Lower lobe of right lung (tissue), 2 donors: Measurements from ENCODE around the gene RDX. TPM values are rescaled to one million over a fixed set of nuclear protein-coding genes. Genes with fewer than 3 reads are reported as not detected.

ENCODE experiments used
- ATAC-seq, 2 donors: fragments of 200-7000 bp; cut with Tn5 transposase; one replicate each; pipeline ENCODE4 v1.9.1; 2020 to 2022; ENCODE audit warnings: mild to moderate bottlenecking in 2 of 2, moderate library complexity in 2 of 2
- DNase-seq: peaks from one replicate; pipeline ENCODE4 v3.0.0-alpha.2; 2020
- H3K27ac ChIP-seq: fragments of 200-600 bp; one replicate; pipeline ENCODE4 v1.8.0; 2022
- H3K27me3 ChIP-seq: fragments of 200-600 bp; one replicate; pipeline ENCODE4 v1.8.0; 2022; ENCODE audit warnings: low read depth
- H3K36me3 ChIP-seq: fragments of 200-600 bp; one replicate; pipeline ENCODE4 v1.8.0; 2022; ENCODE audit warnings: mild to moderate bottlenecking
- H3K4me1 ChIP-seq: fragments of 200-600 bp; one replicate; pipeline ENCODE4 v1.8.0; 2022
- H3K4me3 ChIP-seq: fragments of 200-600 bp; one replicate; pipeline ENCODE4 v1.8.0; 2022; ENCODE audit warnings: mild to moderate bottlenecking
- H3K9me3 ChIP-seq: fragments of 200-600 bp; one replicate; pipeline ENCODE4 v1.8.0; 2022
- intact Hi-C: fragments of 100-400 bp; cut with DNase I; formaldehyde crosslinking; loops from one replicate; pipeline ENCODE4 v1.11.0; 2022
- total RNA-seq: library from RNA; stranded (reverse); fragmentation: NEBNext Ultra II Directional; extraction: Animal tissue kit (Norgen Biotek cat#: 25700); gene quantifications from one replicate; pipeline ENCODE4 v1.2.1, GENCODE V29; 2021
- TF ChIP-seq, protein P1 (sequence below): fragments of 200-600 bp; IDR thresholded peaks from one replicate; pipeline ENCODE4 v1.8.0; 2022; ENCODE audit warnings: antibody characterized with exemption, mild to moderate bottlenecking
- donor health status: DM: no; HTN: yes; CAD: no; lungs with severe emphysema.

Gene RDX
- total RNA-seq, 1 donor from 2014 or later, result 152 TPM

DNA sequence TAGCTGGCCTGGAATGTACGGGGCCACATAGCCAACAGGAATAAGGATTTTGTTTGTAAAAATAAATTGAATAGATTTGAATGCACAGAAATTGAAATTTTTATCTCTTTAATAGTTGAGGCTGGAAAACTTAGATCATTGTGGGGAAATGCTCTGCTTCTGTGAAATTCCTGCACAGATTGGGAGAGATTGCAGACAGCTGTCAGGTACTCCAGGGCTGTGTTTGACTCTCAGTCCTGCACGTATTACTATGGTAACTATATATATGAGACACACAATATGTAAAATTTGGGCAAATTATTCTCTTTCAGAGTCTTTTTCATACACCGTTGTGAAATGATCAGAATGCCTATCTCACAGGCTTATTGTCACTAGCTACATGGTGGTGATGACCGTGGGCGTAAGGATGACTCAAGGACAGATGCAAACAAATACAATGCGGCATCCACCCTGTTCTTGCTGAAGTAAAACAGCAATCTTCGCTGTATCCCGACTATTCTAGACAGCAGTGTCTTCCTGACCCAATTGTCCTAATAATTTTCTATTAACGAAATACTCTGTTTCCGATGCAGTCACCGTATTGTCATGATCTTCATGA, 123.8 kb downstream of the RDX start:
- H3K9me3 ChIP-seq, result no peaks in the 10 kb centered on the region
- DNase-seq, result no peak

DNA sequence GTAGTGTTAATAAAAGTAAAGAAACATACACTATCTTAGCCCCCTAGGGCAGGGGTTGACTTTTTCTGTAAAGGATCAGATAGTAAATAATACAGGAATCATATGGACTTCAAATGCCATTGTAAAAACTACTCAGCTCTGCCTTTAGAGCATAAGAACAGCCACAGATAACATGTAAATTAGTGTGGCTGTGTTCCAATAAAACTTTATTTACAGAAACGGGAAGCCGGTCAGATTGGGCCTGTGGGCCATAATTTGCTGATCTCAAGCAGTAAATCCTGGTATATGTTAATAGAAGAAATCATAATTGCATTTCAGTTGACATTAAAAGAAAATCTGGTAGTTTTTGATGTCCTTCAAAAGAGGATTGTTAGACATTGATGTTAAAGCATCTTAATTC, 126.7 kb downstream of the RDX start:
- ATAC-seq, result no peak
- intact Hi-C loops, result no loop called here
- Histone ChIP-seq H3K4me3 (no peak overlapping the region), H3K36me3 (peaks cover 12% of the 10 kb centered on the region), H3K9me3 (no peaks in the 10 kb centered on the region), H3K27ac (no peak overlapping the region), H3K4me1 (peaks cover 11% of the 10 kb centered on the region), H3K27me3 (no peaks in the 10 kb centered on the region)
- DNase-seq, result no peak
- TF ChIP-seq, protein P1, sequence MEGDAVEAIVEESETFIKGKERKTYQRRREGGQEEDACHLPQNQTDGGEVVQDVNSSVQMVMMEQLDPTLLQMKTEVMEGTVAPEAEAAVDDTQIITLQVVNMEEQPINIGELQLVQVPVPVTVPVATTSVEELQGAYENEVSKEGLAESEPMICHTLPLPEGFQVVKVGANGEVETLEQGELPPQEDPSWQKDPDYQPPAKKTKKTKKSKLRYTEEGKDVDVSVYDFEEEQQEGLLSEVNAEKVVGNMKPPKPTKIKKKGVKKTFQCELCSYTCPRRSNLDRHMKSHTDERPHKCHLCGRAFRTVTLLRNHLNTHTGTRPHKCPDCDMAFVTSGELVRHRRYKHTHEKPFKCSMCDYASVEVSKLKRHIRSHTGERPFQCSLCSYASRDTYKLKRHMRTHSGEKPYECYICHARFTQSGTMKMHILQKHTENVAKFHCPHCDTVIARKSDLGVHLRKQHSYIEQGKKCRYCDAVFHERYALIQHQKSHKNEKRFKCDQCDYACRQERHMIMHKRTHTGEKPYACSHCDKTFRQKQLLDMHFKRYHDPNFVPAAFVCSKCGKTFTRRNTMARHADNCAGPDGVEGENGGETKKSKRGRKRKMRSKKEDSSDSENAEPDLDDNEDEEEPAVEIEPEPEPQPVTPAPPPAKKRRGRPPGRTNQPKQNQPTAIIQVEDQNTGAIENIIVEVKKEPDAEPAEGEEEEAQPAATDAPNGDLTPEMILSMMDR, result no peak

More for the DNA sequence above, 123.8 kb downstream of the RDX start:
- no peaks in the 10 kb centered on the region for H3K27me3 ChIP-seq
- H3K36me3 ChIP-seq, result no peaks in the 10 kb centered on the region
- ATAC-seq, result no peak
- TF ChIP-seq, protein P1, result no peak
- no peak overlapping the region for H3K4me3 ChIP-seq
- intact Hi-C loops, result no loop called here
- no peak overlapping the region for H3K27ac ChIP-seq
- peaks cover 11% of the 10 kb centered on the region for H3K4me1 ChIP-seq

DNA sequence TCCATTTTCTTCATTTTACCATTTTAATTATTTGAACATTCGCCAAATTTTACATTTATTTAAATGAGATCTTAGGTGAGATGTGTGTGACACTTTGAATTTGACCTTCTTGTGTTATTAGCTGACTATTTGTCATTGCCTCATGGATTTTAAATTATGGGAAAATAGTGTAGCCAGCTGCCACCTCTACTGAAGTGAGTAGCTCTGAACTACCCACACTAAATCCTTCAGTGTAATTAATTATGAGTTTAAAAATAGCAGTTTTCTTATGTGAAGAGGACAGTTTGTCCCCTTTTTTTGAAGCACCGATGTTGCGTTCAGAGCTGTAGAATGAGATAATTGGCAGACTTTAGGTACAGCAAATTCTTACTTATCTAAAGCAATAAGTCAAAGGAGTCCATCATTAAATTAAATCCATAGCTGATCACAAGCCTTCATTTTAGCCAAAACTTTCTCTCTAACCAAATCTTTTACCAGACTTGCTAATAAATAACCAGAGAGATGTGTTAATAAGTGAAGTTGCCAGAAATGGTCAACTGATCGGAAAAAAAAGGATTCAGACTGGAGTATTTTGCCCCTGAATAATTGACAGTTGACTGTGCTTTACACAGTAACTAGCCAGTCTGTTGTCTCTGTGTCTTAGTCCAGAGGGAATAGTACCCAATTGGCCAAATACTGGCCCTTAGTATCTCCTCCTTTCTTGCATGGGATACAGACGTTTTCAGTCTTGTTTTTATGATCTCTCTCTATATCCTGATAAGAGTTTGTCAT, 128.2 kb downstream of the RDX start:
- DNase-seq, result no peak
- Histone ChIP-seq H3K27ac (no peak overlapping the region), H3K4me3 (no peak overlapping the region), H3K9me3 (no peaks in the 10 kb centered on the region), H3K4me1 (no peaks in the 10 kb centered on the region), H3K27me3 (no peaks in the 10 kb centered on the region), H3K36me3 (peaks cover 18% of the 10 kb centered on the region)
- no peak for ATAC-seq
- TF ChIP-seq, protein P1, result no peak
- intact Hi-C loops, result no loop called here

DNA sequence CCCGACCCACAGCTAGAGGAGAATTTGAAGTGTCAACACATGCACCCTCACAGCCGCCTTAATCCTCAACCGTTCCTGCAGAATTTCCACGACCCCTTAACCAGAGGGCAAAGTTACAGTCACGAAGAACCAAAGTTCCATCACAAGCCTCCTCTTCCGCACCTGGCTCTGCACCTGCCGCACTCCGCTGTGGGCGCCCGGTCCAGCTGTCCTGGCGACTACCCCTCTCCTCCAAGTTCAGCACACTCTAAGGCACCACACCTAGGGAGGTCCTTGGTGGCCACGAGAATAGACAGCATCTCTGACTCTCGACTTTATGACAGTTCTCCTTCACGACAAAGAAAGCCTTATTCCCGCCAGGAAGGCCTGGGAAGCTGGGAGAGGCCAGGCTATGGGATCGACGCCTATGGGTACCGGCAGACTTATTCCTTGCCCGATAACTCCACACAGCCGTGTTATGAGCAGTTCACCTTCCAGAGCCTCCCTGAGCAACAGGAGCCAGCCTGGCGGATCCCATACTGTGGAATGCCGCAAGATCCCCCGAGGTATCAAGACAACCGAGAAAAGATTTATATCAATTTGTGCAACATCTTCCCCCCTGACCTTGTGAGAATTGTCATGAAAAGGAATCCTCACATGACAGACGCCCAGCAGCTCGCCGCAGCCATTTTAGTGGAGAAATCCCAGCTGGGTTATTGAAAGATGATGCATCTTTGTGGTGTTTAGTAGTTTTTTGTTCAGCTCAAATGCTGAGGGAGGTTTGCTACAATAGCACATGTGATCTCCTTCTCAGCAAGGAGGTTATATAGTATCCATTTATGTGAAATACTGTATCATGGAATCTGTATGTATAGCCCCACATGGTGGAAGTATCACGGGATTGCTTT, 131.1 kb downstream of the RDX start:
- no peaks in the 10 kb centered on the region for H3K27me3 ChIP-seq
- intact Hi-C loops, result no loop called here
- DNase-seq, result no peak

DNA sequence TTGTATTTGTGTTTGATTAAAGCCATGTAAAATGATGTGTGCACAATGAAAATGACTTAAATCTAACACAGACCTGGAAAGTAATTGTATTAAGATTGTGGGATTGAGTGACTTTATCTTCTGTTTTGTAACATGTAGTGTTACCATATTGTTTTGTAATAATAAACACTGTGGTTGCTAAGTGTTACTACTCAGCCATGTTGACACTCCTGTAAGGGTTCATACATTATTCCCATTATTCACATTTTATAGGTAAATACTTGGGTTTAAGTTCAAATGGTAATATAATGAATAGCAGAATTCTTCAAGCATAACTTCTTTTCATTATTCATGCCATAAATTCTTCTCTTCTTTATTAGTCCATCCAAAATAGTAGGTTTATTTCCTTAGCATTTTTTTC, 134.2 kb downstream of the RDX start:
- Histone ChIP-seq H3K4me1 (no peaks in the 10 kb centered on the region), H3K36me3 (peaks cover 32% of the 10 kb centered on the region), H3K9me3 (no peaks in the 10 kb centered on the region), H3K27me3 (no peaks in the 10 kb centered on the region), H3K4me3 (no peak overlapping the region), H3K27ac (no peak overlapping the region)
- intact Hi-C loops, result no loop called here
- ATAC-seq (peak in 1 of 2 donors; percentile 69), DNase-seq (no peak)
- TF ChIP-seq, protein P1, result no peak

More for the DNA sequence above, 131.1 kb downstream of the RDX start:
- TF ChIP-seq, protein P1, result no peak
- peak in 1 of 2 donors; percentile 30 for ATAC-seq
- no peak overlapping the region for H3K4me3 ChIP-seq
- H3K36me3 ChIP-seq, result peaks cover 23% of the 10 kb centered on the region
- no peaks in the 10 kb centered on the region for H3K9me3 ChIP-seq
- no peak overlapping the region for H3K27ac ChIP-seq
- H3K4me1 ChIP-seq, result no peaks in the 10 kb centered on the region
